Activated CD4-positive, alpha-beta T cell treated with anti-CD3 and anti-CD28 coated beads, Interleukin-2, amount 50 U/mL, for 4 hours (primary cell): ENCODE results near the gene TMEM134.

Source experiments
- DNase-seq, 2 experiments: peaks; one replicate each; pipeline ENCODE4 v3.0.0-alpha.2; 2020

TMEM134 gene

GRCh38 chr11:67456068-67456705, 12.9 kb downstream of the TMEM134 start:
- no peak for DNase-seq

- no peak for DNase-seq
Measured at GRCh38 chr11:67455054-67455453, 14.0 kb downstream of the TMEM134 start, which contains the start of gene CABP4. Gene CABP4 (plus strand): TSS chr11:67455354. CDS start chr11:67455424, 70 bp downstream.

GRCh38 chr11:67453816-67454732, 15.0 kb downstream of the TMEM134 start:
- no peak for DNase-seq

- DNase-seq, result no peak
Measured at GRCh38 chr11:67452141-67452952, 16.7 kb downstream of the TMEM134 start, which contains the start of gene GPR152. Gene GPR152 (minus strand): TSS chr11:67452729. CDS start chr11:67452724, 5 bp downstream.

- DNase-seq, result no peak
Measured at GRCh38 chr11:67451658-67451976, 17.4 kb downstream of the TMEM134 start.

- no peak for DNase-seq
Measured at GRCh38 chr11:67450796-67451657, 18.0 kb downstream of the TMEM134 start.

DNA sequence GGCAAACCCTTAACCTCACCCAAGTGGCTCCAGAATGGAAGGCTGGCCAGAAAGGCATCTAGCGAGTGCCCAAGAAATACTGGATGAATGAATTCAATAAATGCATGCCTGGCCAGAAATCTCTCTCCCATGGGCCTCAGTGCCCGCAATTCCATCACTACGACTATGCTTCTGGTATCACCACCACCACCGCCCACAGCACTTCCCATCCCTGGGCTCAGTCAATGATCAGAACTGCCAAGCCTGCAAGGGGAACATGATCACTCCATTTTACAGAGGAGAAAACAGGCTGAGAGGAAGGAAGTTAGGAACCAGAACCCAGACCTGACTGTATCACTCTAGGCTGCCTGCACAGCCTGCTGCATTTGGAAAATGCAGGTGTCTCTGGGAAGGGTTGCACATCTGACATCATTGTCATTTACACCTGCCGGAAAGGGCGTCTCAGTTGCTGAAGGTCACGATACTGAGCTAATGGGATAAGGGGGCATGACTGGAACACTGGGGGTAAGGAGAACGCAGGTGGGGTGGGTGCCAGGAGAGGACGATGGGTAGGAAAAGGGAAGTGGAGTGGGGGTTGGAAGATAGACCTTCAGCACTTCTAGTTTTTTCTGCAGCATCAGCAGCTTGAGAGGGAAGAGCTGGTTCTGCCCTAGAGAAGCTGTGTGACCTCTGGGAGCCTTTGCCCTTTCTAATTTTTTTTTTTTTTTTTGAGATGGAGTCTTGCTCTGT, 19.8 kb downstream of the TMEM134 start:
- no peak for DNase-seq

- DNase-seq, result no peak
Measured at GRCh38 chr11:67448220-67448609, 20.8 kb downstream of the TMEM134 start.

DNA sequence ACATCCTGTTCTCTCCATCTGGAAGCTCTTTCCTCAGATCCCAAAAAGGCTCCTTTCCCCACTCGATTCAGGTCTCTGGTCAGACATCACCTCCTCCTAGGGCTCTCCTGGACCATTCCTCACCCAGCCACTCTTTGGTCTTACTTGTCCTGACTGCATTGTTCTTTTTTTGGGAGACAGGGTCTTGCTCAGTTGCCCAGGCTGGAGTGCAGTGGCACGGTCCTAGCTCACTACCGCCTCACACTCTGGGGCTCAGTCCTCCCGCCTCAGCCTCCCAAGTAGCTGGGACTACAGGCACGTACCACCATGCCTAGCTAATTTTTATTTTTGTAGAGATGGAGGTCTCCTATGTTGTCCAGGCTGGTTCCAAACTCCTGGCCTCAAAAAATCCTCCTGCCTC, 23.5 kb downstream of the TMEM134 start:
- no peak for DNase-seq

DNA sequence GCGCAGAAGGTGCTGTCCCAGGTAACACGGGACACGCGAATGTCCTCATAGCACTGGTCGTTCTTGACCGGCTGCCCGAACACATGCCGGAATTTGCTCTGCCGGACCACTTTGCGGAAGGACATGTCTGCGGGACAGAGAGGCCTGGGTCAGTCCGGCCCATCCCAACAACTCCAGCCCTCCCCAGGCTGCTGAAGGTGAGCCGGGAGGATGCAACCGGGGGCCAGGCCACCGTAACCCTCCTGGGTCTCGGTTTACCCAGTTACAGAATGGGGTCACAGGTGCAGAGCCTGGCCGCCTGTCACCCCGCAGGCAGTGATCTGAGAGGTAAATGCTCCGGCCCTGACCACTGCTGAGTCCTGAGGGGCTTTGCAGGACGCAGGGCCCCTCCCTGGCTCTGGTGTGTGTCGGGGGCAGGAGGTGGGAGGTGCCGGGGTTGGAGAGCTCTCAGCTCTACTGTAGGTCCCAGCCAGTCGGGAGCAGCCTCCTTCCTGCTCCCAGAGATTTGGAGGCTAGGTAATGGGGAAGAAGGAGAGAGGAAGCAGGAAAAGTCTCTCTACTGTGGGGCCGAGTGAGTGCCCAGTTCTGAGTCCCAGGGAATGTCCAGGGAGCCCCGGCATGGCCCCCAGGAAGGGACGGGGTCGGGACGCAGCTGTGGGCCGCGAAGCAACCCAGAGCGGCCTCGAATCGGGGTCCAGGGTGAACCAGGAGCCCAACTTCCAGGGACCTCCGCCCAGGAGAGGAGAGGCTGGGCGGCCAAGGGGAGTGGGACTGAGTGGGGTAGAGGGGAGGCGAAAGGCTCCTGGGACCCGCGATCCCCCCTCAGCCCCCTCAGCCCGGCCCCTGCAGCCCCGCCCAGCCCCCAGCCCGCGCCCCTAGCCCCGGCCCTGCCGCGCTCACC, 26.3 kb downstream of the TMEM134 start:
- DNase-seq, result no peak

- no peak for DNase-seq
Measured at GRCh38 chr11:67441731-67442351, 27.2 kb downstream of the TMEM134 start.

- DNase-seq, result no peak
Measured at GRCh38 chr11:67441098-67441563, 27.9 kb downstream of the TMEM134 start.

GRCh38 chr11:67440229-67441097, 28.6 kb downstream of the TMEM134 start:
- DNase-seq, result no peak

GRCh38 chr11:67439321-67440228, 29.5 kb downstream of the TMEM134 start:
- no peak for DNase-seq

DNA sequence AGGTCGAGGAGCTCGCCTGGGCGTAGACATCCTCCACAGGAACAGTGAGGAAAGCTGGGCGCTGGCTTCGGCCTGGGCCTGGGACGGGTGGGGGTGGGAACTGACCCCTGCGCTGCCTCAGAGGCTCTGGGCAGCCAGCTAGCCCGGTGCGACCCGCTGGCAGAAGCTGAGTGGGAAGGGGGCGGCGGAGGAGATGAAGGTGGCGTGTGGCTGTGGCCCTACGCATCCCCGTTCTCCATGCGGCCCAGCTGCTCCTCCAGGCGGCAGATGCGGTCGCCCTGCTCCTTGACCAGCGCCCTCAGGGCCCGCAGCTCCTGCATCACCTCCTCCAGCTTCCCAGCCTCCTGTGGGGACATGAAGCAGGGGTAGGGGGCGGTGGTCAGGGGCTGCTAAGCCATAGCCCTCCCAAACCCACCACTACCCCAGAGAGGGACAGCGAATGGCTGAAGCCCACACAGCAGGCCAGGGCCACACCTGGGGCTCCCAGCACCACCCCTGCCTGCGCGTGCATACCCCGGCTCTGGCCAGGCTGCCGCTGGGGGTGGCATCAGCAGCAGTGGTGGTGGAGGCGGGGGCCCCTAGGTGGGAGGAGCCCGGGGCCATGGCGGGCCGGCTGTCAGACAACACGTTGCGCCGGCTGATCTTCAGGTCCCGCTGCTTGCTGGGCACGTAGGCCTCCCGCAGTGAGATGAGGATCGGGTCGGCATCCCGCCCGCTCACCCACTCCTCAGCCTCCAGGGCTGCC, 30.7 kb downstream of the TMEM134 start:
- DNase-seq, result peak; percentile 64 to 72

- no peak for DNase-seq
Measured at GRCh38 chr11:67437809-67438157, 31.3 kb downstream of the TMEM134 start.
